Measurements from ENCODE around the gene FBXL17. TPM values are rescaled to one million over a fixed set of nuclear protein-coding genes. Genes with fewer than 3 reads are reported as not detected.
"Not testable (repeated sequence)": the region's sequence is repeated elsewhere in the genome, so short reads cannot be mapped to it uniquely, and the experiment has no call there.

The FBXL17 gene
- total RNA-seq, 1 donor from 2014 or later = 26.9 TPM

- H3K4me3 Mint-ChIP-seq = no peak overlapping the region
- POLR2A ChIA-PET = no interaction called here
- DNase-seq = no peak
- CTCF ChIA-PET = no interaction called here
- H3K9me3 Mint-ChIP-seq = peaks cover 7% of the 10 kb centered on the region
- intact Hi-C loops (cut with micrococcal nuclease) = no loop called here
- no peak for TF ChIP-seq CTCF (IDR thresholded peaks at IDR 0.05)
- H3K27me3 Mint-ChIP-seq = peaks cover 9% of the 10 kb centered on the region
- no peaks in the 10 kb centered on the region for H3K36me3 Mint-ChIP-seq (ENCODE audit: low read depth)
- H3K4me1 Mint-ChIP-seq = no peaks in the 10 kb centered on the region
- no peak for ATAC-seq (ENCODE audit: low read depth)
- H3K27ac Mint-ChIP-seq = no peak overlapping the region
Measured at GRCh38 chr5:108418197-108418596, 36.3 kb upstream of the FBXL17 start.

- TF ChIP-seq CTCF (IDR thresholded peaks at IDR 0.05) = no peak
- ChIA-PET CTCF (no interaction called here), POLR2A (no interaction called here)
- no peak for ATAC-seq (ENCODE audit: low read depth)
- Mint-ChIP-seq H3K9me3 (peaks cover 7% of the 10 kb centered on the region), H3K4me1 (no peaks in the 10 kb centered on the region), H3K4me3 (no peak overlapping the region), H3K36me3 (ENCODE audit: low read depth) (no peaks in the 10 kb centered on the region), H3K27me3 (peaks cover 9% of the 10 kb centered on the region), H3K27ac (no peak overlapping the region)
- no peak for DNase-seq
- intact Hi-C loops (cut with micrococcal nuclease) = no loop called here
Measured at GRCh38 chr5:108417166-108417670, 35.3 kb upstream of the FBXL17 start.

GRCh38 chr5:108415726-108416125 lies 33.8 kb upstream of the FBXL17 start:
- H3K9me3 Mint-ChIP-seq = peaks cover 7% of the 10 kb centered on the region
- peaks cover 9% of the 10 kb centered on the region for H3K27me3 Mint-ChIP-seq
- no peaks in the 10 kb centered on the region for H3K36me3 Mint-ChIP-seq (ENCODE audit: low read depth)
- TF ChIP-seq CTCF (IDR thresholded peaks at IDR 0.05) = no peak
- ATAC-seq (ENCODE audit: low read depth) (no peak), DNase-seq (no peak)
- no peak overlapping the region for H3K4me3 Mint-ChIP-seq
- ChIA-PET POLR2A (no interaction called here), CTCF (no interaction called here)
- H3K4me1 Mint-ChIP-seq = no peaks in the 10 kb centered on the region
- intact Hi-C loops (cut with micrococcal nuclease) = no loop called here
- H3K27ac Mint-ChIP-seq = no peak overlapping the region

- ATAC-seq (ENCODE audit: low read depth) (no peak), DNase-seq (no peak)
- H3K27me3 Mint-ChIP-seq = peaks cover 3% of the 10 kb centered on the region
- no peak overlapping the region for H3K27ac Mint-ChIP-seq
- H3K36me3 Mint-ChIP-seq (ENCODE audit: low read depth) = no peaks in the 10 kb centered on the region
- POLR2A ChIA-PET = no interaction called here
- H3K9me3 Mint-ChIP-seq = no peaks in the 10 kb centered on the region
- no peak overlapping the region for H3K4me3 Mint-ChIP-seq
- intact Hi-C loops (cut with micrococcal nuclease) = no loop called here
- no peak for TF ChIP-seq CTCF (IDR thresholded peaks at IDR 0.05)
- H3K4me1 Mint-ChIP-seq = no peaks in the 10 kb centered on the region
- CTCF ChIA-PET = no interaction called here
Measured at GRCh38 chr5:108409786-108410185, 27.9 kb upstream of the FBXL17 start.

GRCh38 chr5:108405201-108405600 lies 23.3 kb upstream of the FBXL17 start:
- ATAC-seq (ENCODE audit: low read depth); intact Hi-C loops (cut with micrococcal nuclease); POLR2A ChIA-PET; H3K9me3 Mint-ChIP-seq; H3K36me3 Mint-ChIP-seq (ENCODE audit: low read depth); DNase-seq; H3K4me1 Mint-ChIP-seq; CTCF ChIA-PET; H3K27ac Mint-ChIP-seq; H3K4me3 Mint-ChIP-seq: not testable (repeated sequence)
- peaks cover 28% of the 10 kb centered on the region for H3K27me3 Mint-ChIP-seq

GRCh38 chr5:108398964-108399363 lies 17.1 kb upstream of the FBXL17 start:
- no peak for ATAC-seq (ENCODE audit: low read depth)
- CTCF ChIA-PET = no interaction called here
- H3K9me3 Mint-ChIP-seq = peaks cover 7% of the 10 kb centered on the region
- no peak overlapping the region for H3K4me3 Mint-ChIP-seq
- no peak overlapping the region for H3K27ac Mint-ChIP-seq
- POLR2A ChIA-PET = no interaction called here
- no peaks in the 10 kb centered on the region for H3K36me3 Mint-ChIP-seq (ENCODE audit: low read depth)
- no peak for TF ChIP-seq CTCF (IDR thresholded peaks at IDR 0.05)
- intact Hi-C loops (cut with micrococcal nuclease) = no loop called here
- DNase-seq = no peak
- no peaks in the 10 kb centered on the region for H3K4me1 Mint-ChIP-seq
- H3K27me3 Mint-ChIP-seq = peaks cover 30% of the 10 kb centered on the region

- H3K4me3 Mint-ChIP-seq; H3K27ac Mint-ChIP-seq; H3K36me3 Mint-ChIP-seq (ENCODE audit: low read depth); H3K4me1 Mint-ChIP-seq; ATAC-seq (ENCODE audit: low read depth); CTCF ChIA-PET; intact Hi-C loops (cut with micrococcal nuclease); DNase-seq; H3K9me3 Mint-ChIP-seq; POLR2A ChIA-PET: not testable (repeated sequence)
- peaks cover 16% of the 10 kb centered on the region for H3K27me3 Mint-ChIP-seq
Measured at GRCh38 chr5:108396837-108397236, 14.9 kb upstream of the FBXL17 start.

All from activated B cell treated with CpG ODN at 0.5 μM for 24 hours (primary cell).